BLaER1 treated with 17β-estradiol and CSF1 and Interleukin-3, amounts not matched to agents 10 nM and 100 nM (cell line): Measurements from ENCODE around the gene NEO1.

ENCODE experiments used
- H3K27ac ChIP-seq, 11 experiments: shearing (Covaris generic); formaldehyde crosslinking; 2 replicates each; pipeline ENCODE4 v1.8.1; 2022
- H3K27me3 ChIP-seq, 11 experiments: shearing (Covaris generic); formaldehyde crosslinking; 2 replicates each; pipeline ENCODE4 v1.8.1; 2022
- H3K36me3 ChIP-seq, 11 experiments: shearing (Covaris generic); formaldehyde crosslinking; 2 replicates each; pipeline ENCODE4 v1.8.1; 2022
- H3K4me1 ChIP-seq, 10 experiments: shearing (Covaris generic); formaldehyde crosslinking; 2 replicates each; pipeline ENCODE4 v1.8.1; 2022
- H3K4me2 ChIP-seq, 11 experiments: shearing (Covaris generic); formaldehyde crosslinking; 2 replicates each; pipeline ENCODE4 v1.8.1; 2022
- H3K4me3 ChIP-seq, 10 experiments: shearing (Covaris generic); formaldehyde crosslinking; 2 replicates each; pipeline ENCODE4 v1.8.1; 2022
- H3K9ac ChIP-seq, 11 experiments: shearing (Covaris generic); formaldehyde crosslinking; 2 replicates each; pipeline ENCODE4 v1.8.1; 2022
- H3K9me3 ChIP-seq, 11 experiments: shearing (Covaris generic); formaldehyde crosslinking; replicated peaks in 1 of 11; 2 replicates each; pipeline ENCODE4 v1.8.1; 2022
- H4K20me1 ChIP-seq, 11 experiments: shearing (Covaris generic); formaldehyde crosslinking; 2 replicates each; pipeline ENCODE4 v1.8.1; 2022
- Cebpa-rat ChIP-seq, 11 experiments: shearing (Covaris generic); IDR thresholded peaks; 2 replicates each; pipeline ENCODE4 v1.8.1; 2022

Gene NEO1

DNA sequence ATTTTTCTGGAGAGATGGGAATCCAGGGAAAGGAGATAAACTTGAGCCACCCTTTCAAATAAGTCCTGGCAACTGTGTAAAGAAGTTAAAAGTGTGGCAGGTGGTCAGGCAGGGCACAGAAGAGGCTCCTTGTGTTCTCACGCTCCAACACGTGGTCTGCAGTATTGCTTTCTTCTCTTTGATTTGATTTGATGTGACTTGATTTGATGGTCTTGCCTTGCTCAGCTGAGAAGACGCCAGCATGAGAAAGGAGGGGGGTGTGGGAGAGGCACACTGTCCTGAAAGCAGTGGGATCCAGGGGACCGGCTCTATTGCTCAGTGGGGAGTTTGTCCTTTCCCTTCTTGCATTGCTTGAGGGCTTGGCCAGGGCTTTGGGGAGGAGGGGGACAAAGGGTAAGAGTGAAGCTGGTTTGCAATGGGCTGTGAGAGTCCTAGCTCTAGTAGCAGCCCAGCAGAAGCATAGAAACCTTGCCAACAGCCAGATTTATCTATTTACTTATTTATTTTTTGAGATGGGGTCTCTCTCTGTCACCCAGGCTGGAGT, 25.7 kb upstream of the NEO1 start:
- H3K36me3 ChIP-seq: no peaks in the 10 kb centered on the region
- TF ChIP-seq Cebpa-rat (IDR thresholded peaks at IDR 0.05): no peak
- H3K27me3 ChIP-seq: no peaks in the 10 kb centered on the region
- no peak overlapping the region for H3K4me3 ChIP-seq
- 0 out of 20 replicates have a peak, but pooled peaks cover 0 to 8% (median 0%) of the 10 kb centered on the region in 10 experiments for H3K4me1 ChIP-seq
- no peak overlapping the region for H3K27ac ChIP-seq
- no peaks in the 10 kb centered on the region for H4K20me1 ChIP-seq
- no peaks in the 10 kb centered on the region for H3K9me3 ChIP-seq
- no peak overlapping the region for H3K9ac ChIP-seq
- no peak overlapping the region for H3K4me2 ChIP-seq

DNA sequence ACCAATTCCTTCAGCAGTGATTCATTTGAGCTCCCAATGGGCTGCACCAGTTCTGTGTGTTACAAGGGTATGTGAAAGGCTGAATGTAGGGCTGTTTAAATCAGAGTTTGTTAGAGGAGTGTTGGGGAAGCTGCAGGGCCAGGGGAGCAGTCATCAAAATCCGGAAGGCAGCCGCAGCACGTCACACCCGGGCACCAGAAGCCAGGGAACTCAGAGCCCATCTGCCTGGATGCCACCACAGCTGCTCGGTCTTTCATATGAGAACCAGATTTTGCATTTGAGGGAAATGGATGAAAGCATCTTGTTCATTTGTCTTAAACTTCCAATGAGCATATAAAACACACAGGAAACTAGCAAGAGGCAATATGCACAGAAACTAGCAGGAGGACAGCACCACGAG, 24.2 kb upstream of the NEO1 start:
- H3K9me3 ChIP-seq: no peaks in the 10 kb centered on the region
- H3K27ac ChIP-seq: no peak overlapping the region
- no peak overlapping the region for H3K4me3 ChIP-seq
- no peak for TF ChIP-seq Cebpa-rat (IDR thresholded peaks at IDR 0.05)
- no peaks in the 10 kb centered on the region for H4K20me1 ChIP-seq
- no peak overlapping the region for H3K4me2 ChIP-seq
- H3K9ac ChIP-seq: no peak overlapping the region
- no peaks in the 10 kb centered on the region for H3K27me3 ChIP-seq
- H3K36me3 ChIP-seq: no peaks in the 10 kb centered on the region
- H3K4me1 ChIP-seq: 0 out of 20 replicates have a peak, but pooled peaks cover 0 to 8% (median 0%) of the 10 kb centered on the region in 10 experiments

DNA sequence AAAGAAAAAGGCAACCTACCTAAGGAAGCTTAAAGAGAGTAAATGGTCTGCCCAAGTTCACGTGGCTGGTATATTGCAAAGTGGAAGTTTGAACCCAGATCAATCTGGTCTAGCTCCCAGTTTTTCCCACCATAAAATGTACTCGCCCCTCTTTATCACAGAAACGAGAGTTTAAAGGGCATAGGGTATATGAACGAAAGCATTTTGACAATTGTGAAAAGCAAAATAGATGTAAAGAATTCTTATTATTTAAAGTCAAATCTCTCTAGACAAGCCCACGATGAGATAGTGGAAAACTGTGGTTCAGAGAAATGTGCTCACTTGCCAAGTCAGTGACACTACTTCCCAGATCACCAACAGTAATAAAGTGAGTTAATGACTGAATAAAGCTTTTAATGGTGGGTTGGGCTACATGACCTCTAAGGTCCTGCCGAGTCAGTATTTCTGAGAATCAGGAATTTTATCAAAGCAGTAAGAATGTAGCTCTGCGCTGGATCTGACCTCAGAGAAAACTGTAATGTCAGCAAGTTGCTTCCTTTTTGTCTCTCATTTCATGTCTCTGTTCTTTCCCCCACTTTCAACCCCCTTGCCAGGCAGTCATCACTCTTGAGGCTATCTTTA, 23.3 kb upstream of the NEO1 start:
- Histone ChIP-seq H3K4me1 (0 out of 20 replicates have a peak, but pooled peaks cover 0 to 8% (median 0%) of the 10 kb centered on the region in 10 experiments), H3K4me3 (no peak overlapping the region), H3K4me2 (peak overlapping the region in 1 of 11 experiments; percentile 24; a peak in 1 of 22 replicates), H3K36me3 (no peaks in the 10 kb centered on the region), H3K9ac (no peak overlapping the region), H3K27me3 (no peaks in the 10 kb centered on the region), H3K9me3 (no peaks in the 10 kb centered on the region), H4K20me1 (no peaks in the 10 kb centered on the region), H3K27ac (no peak overlapping the region)
- TF ChIP-seq Cebpa-rat (IDR thresholded peaks at IDR 0.05): no peak

DNA sequence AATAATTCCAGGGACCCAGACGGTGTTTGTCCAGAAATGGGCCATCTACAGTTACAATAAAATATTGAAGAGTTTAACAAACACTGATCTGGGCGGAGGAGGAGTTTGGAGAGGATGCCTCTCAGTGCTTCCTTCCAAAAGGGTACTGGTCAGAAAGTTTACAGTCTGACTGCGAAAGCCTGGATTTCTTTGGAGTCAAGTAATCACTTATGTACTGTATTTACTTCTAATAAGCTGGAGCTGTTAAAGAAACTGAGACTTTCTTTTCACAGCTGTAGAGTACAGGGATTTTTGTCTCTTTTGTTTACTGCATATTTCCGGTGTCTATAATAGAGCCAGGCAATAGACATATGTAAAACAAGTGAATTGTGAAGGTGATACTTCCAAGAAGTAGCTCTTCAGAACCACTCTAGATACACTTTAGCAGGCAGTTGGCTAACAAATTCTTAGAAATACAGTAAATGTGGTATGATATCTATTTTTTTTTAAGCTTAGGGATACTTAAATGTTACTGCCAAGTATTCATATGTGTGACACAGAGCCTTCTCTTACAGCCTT, 22.1 kb upstream of the NEO1 start:
- 0 out of 20 replicates have a peak, but pooled peaks cover 0 to 8% (median 0%) of the 10 kb centered on the region in 10 experiments for H3K4me1 ChIP-seq

DNA sequence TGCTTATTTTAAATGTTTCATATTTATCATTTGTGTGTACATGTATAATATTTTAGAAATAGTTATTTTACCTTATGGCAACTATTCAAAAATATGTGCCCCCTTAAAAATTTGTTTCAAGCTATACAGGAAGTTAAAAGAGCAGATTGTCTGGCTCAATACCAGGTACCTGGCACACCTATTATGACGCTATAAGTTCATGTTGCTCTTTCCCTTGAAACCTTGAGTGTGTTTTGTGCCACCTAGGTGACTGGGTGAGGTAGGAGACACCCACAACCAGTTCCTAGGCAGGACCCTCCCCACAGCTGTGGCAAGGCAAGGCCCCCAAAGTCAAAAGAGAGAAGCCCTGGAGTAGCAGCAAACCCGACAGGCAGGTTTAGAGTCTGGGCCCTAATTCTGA, 20.6 kb upstream of the NEO1 start:
- Histone ChIP-seq H3K4me3 (no peak overlapping the region), H3K9ac (no peak overlapping the region), H3K36me3 (no peaks in the 10 kb centered on the region), H3K9me3 (no peaks in the 10 kb centered on the region), H3K27ac (no peak overlapping the region), H3K4me1 (0 out of 20 replicates have a peak, but pooled peaks cover 0 to 8% (median 0%) of the 10 kb centered on the region in 10 experiments), H3K27me3 (no peaks in the 10 kb centered on the region), H4K20me1 (no peaks in the 10 kb centered on the region), H3K4me2 (no peak overlapping the region)
- no peak for TF ChIP-seq Cebpa-rat (IDR thresholded peaks at IDR 0.05)

More for the DNA sequence above, 22.1 kb upstream of the NEO1 start:
- Histone ChIP-seq H4K20me1 (no peaks in the 10 kb centered on the region), H3K27me3 (no peaks in the 10 kb centered on the region), H3K4me2 (no peak overlapping the region), H3K9ac (no peak overlapping the region), H3K9me3 (no peaks in the 10 kb centered on the region), H3K4me3 (no peak overlapping the region), H3K27ac (no peak overlapping the region), H3K36me3 (no peaks in the 10 kb centered on the region)
- no peak for TF ChIP-seq Cebpa-rat (IDR thresholded peaks at IDR 0.05)

DNA sequence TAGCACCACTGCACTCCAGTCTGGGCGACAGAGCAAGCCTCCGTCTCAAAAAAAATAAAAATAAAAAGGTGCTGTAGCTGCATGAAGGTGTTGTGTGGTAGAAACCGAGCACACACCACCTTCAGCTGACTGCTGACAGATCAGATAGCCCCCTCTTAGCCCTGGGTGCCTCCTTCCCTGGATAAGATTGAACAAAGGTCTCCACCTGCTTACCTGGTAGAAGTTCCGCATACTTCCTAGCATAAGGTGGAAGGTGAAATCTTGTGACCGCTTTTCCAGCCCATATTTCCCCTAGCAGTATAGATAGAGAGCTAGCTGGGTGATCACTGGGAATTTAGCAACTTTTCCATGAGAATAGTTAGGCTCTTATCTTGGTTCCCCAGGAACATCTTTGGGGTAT, 18.7 kb upstream of the NEO1 start:
- H3K36me3 ChIP-seq: no peaks in the 10 kb centered on the region
- H3K27me3 ChIP-seq: no peaks in the 10 kb centered on the region
- 0 out of 20 replicates have a peak, but pooled peaks cover 0 to 8% (median 0%) of the 10 kb centered on the region in 10 experiments for H3K4me1 ChIP-seq
- no peak overlapping the region for H3K4me2 ChIP-seq
- H3K4me3 ChIP-seq: no peak overlapping the region
- H3K27ac ChIP-seq: no peak overlapping the region
- no peaks in the 10 kb centered on the region for H3K9me3 ChIP-seq
- no peak overlapping the region for H3K9ac ChIP-seq
- no peaks in the 10 kb centered on the region for H4K20me1 ChIP-seq
- no peak for TF ChIP-seq Cebpa-rat (IDR thresholded peaks at IDR 0.05)

DNA sequence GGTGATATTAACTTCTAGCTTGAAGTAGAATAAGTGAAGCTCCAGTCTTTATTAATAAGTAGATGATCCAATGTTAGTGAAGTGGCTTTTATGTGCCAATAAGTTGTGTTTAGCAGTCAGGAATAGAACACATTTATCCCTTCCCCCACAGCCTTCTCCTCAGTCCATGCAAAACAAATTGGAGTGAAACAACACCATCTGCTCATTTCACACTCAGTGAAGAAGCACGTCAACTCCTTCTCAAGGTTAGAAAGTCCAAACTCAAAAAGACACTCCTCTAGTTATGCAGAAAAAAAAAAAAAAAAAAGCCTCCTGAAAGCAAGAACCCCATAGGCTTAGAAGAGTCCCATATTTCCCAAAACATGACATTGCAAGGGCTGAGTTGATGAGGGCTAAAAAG, 18.0 kb upstream of the NEO1 start:
- Histone ChIP-seq H3K4me2 (no peak overlapping the region), H3K4me1 (0 out of 20 replicates have a peak, but pooled peaks cover 0 to 2% (median 0%) of the 10 kb centered on the region in 10 experiments), H3K27me3 (no peaks in the 10 kb centered on the region), H3K9me3 (no peaks in the 10 kb centered on the region), H3K36me3 (no peaks in the 10 kb centered on the region), H3K27ac (no peak overlapping the region), H3K4me3 (no peak overlapping the region), H3K9ac (no peak overlapping the region), H4K20me1 (no peaks in the 10 kb centered on the region)
- no peak for TF ChIP-seq Cebpa-rat (IDR thresholded peaks at IDR 0.05)

DNA sequence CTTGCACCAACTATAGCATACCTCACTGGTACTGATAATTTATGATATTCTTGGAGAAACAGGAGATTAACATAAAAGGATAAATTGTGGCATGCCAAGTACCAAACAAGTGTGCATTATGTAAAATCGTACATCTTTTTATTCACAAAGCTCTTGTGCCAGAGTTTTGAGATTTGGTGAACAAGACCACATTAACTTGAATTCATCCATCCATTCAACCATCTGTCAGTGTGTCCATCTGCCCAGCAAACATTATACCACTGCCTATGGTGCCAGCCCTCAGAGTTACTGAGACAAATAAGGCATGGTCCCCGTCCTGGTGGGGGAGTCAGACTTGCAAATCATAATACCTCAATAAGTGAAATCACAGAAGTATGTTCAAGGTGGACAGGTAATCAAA, 17.0 kb upstream of the NEO1 start:
- H3K9ac ChIP-seq: no peak overlapping the region
- no peak overlapping the region for H3K27ac ChIP-seq
- no peaks in the 10 kb centered on the region for H3K9me3 ChIP-seq
- no peaks in the 10 kb centered on the region for H4K20me1 ChIP-seq
- TF ChIP-seq Cebpa-rat (IDR thresholded peaks at IDR 0.05): no peak
- H3K4me1 ChIP-seq: no peaks in the 10 kb centered on the region
- H3K27me3 ChIP-seq: no peaks in the 10 kb centered on the region
- no peak overlapping the region for H3K4me3 ChIP-seq
- no peaks in the 10 kb centered on the region for H3K36me3 ChIP-seq
- no peak overlapping the region for H3K4me2 ChIP-seq

DNA sequence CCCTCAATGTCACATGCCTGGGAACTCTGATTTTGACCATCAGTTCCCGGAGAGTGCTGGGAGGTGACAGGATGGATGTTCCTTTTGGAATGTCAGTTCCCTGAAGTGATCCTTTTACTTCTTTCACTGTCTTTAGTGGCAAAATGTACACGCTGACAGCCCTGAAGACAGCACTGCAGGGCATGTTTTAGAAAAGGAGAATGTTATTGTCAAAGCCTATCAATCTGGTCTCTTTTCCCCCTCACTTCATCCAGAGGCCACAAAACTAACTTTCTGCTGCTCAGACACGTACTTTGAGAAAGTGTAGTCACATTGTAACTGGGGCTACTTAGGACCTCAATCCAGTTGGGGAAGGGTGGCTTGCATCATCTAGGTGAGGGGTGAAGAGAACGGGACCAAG, 14.0 kb upstream of the NEO1 start:
- Histone ChIP-seq H3K9ac (no peak overlapping the region), H3K36me3 (no peaks in the 10 kb centered on the region), H3K4me1 (no peaks in the 10 kb centered on the region), H3K9me3 (no peaks in the 10 kb centered on the region), H3K27ac (no peak overlapping the region), H3K4me3 (no peak overlapping the region), H4K20me1 (no peaks in the 10 kb centered on the region), H3K27me3 (no peaks in the 10 kb centered on the region), H3K4me2 (no peak overlapping the region)
- TF ChIP-seq Cebpa-rat (IDR thresholded peaks at IDR 0.05): no peak

DNA sequence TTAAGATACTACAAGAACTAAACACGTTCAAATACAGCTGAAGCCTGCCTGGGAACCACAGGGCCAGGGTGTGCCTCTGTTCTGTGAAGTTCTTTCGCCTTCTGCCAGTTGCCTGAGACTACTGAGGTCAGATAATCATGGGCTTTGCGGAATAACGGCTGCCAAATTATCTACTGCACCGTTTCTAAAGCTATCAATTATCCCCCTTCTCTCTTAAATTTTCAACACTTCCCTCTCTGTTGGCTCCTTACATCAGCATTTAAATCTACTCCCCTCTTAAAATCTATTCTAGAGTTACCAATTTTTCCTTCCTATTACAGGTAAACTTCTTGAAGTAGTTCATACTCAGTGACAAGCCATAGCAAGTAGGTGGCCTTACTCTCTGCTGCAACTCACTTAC, 6.2 kb upstream of the NEO1 start:
- Histone ChIP-seq H3K27ac (no peak overlapping the region), H4K20me1 (no peaks in the 10 kb centered on the region), H3K4me2 (no peak overlapping the region), H3K4me3 (no peak overlapping the region), H3K4me1 (peaks cover 0 to 5% (median under 1%) of the 10 kb centered on the region in 10 experiments; a peak in 6 of 20 replicates), H3K36me3 (no peaks in the 10 kb centered on the region), H3K27me3 (peaks cover 5 to 20% (median 15%) of the 10 kb centered on the region in 11 experiments; a peak in 20 of 22 replicates), H3K9ac (no peak overlapping the region), H3K9me3 (no peaks in the 10 kb centered on the region)
- TF ChIP-seq Cebpa-rat (IDR thresholded peaks at IDR 0.05): no peak
